KMS-11 (cell line): ENCODE results near the gene C1orf21.

Experiments used
- H2AFZ ChIP-seq: fragments of 200-600 bp; sonication (generic); 2 replicates; pipeline ENCODE4 v1.6.1; 2016; ENCODE audit warnings: antibody characterized with exemption, mixed run types, low read depth
- H3K27ac ChIP-seq: fragments of 200-600 bp; sonication (generic); 2 replicates; pipeline ENCODE4 v1.6.1; 2016; ENCODE audit warnings: mild to moderate bottlenecking, mixed run types
- H3K27me3 ChIP-seq: fragments of 200-600 bp; sonication (generic); 2 replicates; pipeline ENCODE4 v1.6.1; 2017; ENCODE audit warnings: mild to moderate bottlenecking, low read depth, mixed run types, moderate library complexity; ENCODE audit not compliant: insufficient read depth
- H3K36me3 ChIP-seq: fragments of 200-600 bp; sonication (generic); 2 replicates; pipeline ENCODE4 v1.6.1; 2017; ENCODE audit warnings: mild to moderate bottlenecking, mixed run types; ENCODE audit not compliant: insufficient read depth
- H3K4me1 ChIP-seq: fragments of 200-600 bp; sonication (generic); 2 replicates; pipeline ENCODE4 v1.6.1; 2016; ENCODE audit warnings: mild to moderate bottlenecking, low read depth, mixed run types; ENCODE audit not compliant: poor library complexity, severe bottlenecking
- H3K4me2 ChIP-seq: fragments of 200-600 bp; sonication (generic); 2 replicates; pipeline ENCODE4 v1.7.0; 2016; ENCODE audit warnings: mild to moderate bottlenecking, mixed run types
- H3K4me3 ChIP-seq: fragments of 200-600 bp; sonication (generic); IDR thresholded peaks from 2 replicates; pipeline ENCODE4 v1.6.1; 2017; ENCODE audit warnings: low read depth, low read length, mixed read lengths; ENCODE audit not compliant: insufficient read depth
- H3K79me2 ChIP-seq: fragments of 200-600 bp; sonication (generic); 2 replicates; pipeline ENCODE4 v1.6.1; 2016; ENCODE audit warnings: low read depth, mixed run types; ENCODE audit not compliant: insufficient read depth
- H3K9ac ChIP-seq: fragments of 200-600 bp; sonication (generic); 2 replicates; pipeline ENCODE4 v1.6.1; 2016; ENCODE audit warnings: mild to moderate bottlenecking, mixed run types
- H4K20me1 ChIP-seq: fragments of 200-600 bp; sonication (generic); 2 replicates; pipeline ENCODE4 v1.6.1; 2016; ENCODE audit warnings: mild to moderate bottlenecking, mixed run types; ENCODE audit not compliant: insufficient read depth
- CTCF ChIP-seq: fragments of 200-600 bp; sonication (generic); conservative IDR thresholded peaks from 2 replicates; pipeline ENCODE4 v1.6.1; 2017; ENCODE audit warnings: low read depth, mild to moderate bottlenecking, antibody characterized with exemption, low read length, moderate library complexity, mixed read lengths

The C1orf21 gene

DNA sequence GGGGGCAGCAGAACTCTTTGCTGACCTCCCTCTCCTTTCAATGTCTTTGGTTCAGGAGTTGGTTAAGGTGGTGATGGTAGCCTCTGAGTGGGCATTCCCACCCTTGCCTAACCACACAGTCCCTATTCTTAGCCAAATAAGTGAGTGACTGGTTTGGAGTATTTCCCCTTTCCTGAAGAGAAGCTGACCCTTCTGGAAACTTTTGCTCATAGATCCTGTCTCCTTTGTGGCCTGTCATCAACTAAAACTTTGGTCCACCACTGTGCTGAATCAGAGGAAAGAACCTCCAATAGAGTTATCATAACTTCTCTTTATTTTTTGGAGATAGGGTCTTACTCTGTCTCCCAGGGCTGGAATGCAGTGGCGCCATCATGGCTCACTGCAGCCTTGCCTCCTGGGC is 31.1 kb downstream of the C1orf21 start:
- peaks cover 17% of the 10 kb centered on the region for H3K4me1 ChIP-seq
- no peak overlapping the region for H3K27ac ChIP-seq
- H3K4me3 ChIP-seq, result no peak overlapping the region
- no peak for TF ChIP-seq CTCF
- no peak overlapping the region for H3K9ac ChIP-seq
- H3K79me2 ChIP-seq, result peaks cover 8% of the 10 kb centered on the region; the same call in 1 of the 2 replicates
- H4K20me1 ChIP-seq, result no peaks in the 10 kb centered on the region
- H3K27me3 ChIP-seq, result no peaks in the 10 kb centered on the region
- H3K4me2 ChIP-seq, result no peak overlapping the region
- no peaks in the 10 kb centered on the region for H3K36me3 ChIP-seq
- no peak overlapping the region for H2AFZ ChIP-seq

DNA sequence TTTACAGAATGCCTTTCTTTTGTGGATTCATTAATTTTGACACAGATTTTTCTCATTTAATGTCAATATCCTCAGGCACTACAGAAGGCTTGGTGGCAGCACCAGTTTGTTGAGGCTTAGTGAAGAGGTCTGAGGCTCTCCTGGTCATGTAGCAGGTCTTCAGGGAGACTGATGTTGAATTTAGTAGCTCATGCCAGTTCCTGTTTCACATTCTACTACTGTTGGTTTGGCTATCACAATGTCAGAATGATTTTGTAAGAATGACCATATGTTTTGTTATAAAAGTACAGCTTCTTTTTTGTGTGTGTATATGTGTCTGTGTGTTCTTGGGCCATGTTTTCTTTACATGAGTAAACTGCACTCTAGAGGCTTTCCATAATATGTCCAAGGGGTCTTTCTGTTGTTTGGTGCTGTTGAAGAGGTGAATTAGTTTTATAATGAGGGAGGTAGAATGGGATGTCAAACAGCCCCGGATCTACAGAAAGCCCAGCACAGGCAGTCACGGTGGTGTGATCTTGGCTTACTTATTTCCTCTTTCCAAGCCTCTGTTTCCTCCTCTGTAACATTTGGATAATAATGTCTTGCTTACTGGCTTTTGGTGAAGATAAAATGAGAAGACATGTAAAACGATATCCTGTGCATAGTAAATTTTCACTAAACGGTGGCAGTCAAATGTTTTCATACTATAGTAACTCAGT is 32.0 kb downstream of the C1orf21 start:
- TF ChIP-seq CTCF, result no peak
- H3K27me3 ChIP-seq, result no peaks in the 10 kb centered on the region
- no peak overlapping the region for H3K4me3 ChIP-seq
- peaks cover 8% of the 10 kb centered on the region; the same call in 1 of the 2 replicates for H3K79me2 ChIP-seq
- H2AFZ ChIP-seq, result no peak overlapping the region
- H3K27ac ChIP-seq, result no peak overlapping the region
- H3K9ac ChIP-seq, result no peak overlapping the region
- peaks cover 17% of the 10 kb centered on the region for H3K4me1 ChIP-seq
- H3K4me2 ChIP-seq, result no peak overlapping the region
- no peaks in the 10 kb centered on the region for H4K20me1 ChIP-seq
- H3K36me3 ChIP-seq, result no peaks in the 10 kb centered on the region

DNA sequence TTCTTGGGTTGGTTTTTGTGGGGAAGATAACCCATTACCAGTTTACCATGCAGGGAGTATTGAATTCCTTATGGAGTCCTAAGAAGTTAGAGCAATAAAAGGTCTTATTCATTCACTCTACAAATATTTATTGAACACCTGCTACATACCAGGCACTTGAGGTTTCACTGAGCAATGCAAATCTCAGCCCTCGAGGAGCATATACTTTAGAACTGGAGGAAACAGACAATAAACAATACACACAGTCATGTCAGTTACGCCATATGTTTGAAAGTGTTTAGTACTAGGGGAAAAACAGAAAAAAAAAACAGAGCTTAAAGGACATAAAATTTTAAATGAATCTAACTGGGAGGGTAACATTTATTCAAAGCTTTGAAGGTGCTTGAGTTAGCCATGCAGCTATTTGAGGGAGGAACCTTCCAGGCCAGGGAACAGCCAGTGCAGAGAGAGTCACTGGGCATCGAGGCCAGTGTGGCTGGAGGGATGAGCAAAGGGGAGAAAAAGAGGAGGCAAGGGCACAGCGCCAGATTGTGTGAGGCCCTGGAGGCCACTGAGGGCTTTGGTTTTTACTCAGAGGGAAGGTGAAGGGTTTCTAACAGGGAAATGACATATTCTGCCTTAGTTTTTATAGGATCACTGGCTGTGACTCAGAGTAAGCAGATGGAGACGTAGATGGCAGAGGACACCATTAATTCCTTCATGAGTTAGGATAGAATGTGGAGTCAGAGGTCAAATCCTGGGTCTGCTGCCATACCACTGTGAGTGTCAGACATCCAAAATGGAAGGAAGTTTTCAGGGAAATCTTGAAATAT is 32.7 kb downstream of the C1orf21 start:
- no peaks in the 10 kb centered on the region for H3K27me3 ChIP-seq
- no peak overlapping the region for H2AFZ ChIP-seq
- peaks cover 8% of the 10 kb centered on the region; the same call in 1 of the 2 replicates for H3K79me2 ChIP-seq
- no peaks in the 10 kb centered on the region for H4K20me1 ChIP-seq
- no peak for TF ChIP-seq CTCF
- no peak overlapping the region for H3K4me2 ChIP-seq
- no peaks in the 10 kb centered on the region for H3K36me3 ChIP-seq
- no peak overlapping the region for H3K27ac ChIP-seq
- no peak overlapping the region for H3K9ac ChIP-seq
- H3K4me1 ChIP-seq, result peaks cover 17% of the 10 kb centered on the region
- no peak overlapping the region for H3K4me3 ChIP-seq

DNA sequence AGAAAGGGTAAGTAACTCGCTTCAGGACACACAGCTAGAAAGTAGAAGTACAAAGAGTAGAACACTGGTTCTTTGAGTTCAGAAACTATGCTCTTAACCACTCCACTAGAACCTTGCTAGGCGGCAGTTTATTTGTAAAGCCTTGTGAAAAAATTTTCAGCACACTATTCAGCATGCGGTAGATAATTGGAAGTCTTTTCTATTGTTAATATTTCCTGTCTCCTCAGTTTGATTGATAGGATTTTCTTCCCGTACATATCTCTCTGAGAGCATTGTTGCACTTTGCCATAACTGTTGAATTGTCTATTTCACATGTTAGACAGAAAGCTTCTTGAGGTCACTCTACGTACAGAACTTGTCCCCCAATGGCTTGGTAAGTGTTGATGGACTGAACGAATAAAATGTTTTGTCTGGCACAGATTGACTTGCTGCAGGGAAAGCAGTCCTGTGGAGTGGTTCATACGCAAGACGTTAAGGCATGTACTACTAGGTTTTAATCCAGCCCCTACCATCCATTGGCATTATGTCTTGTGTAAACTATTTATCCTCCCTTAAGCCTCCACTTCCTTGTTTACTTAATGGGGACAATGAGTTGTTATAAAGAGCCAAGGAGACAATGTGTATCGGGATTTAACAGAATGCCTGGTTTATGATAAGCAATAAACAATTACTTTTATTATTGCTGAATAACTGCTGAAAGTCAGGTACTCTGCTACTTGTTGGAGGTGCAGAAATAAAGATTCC is 35.8 kb downstream of the C1orf21 start:
- Histone ChIP-seq H2AFZ (no peak overlapping the region), H3K27me3 (no peaks in the 10 kb centered on the region), H4K20me1 (no peaks in the 10 kb centered on the region), H3K9ac (no peak overlapping the region), H3K27ac (no peak overlapping the region), H3K79me2 (peaks cover 8% of the 10 kb centered on the region; the same call in 1 of the 2 replicates), H3K4me3 (no peak overlapping the region), H3K36me3 (no peaks in the 10 kb centered on the region), H3K4me2 (no peak overlapping the region), H3K4me1 (peaks cover 17% of the 10 kb centered on the region)
- TF ChIP-seq CTCF, result no peak
